Measurements from ENCODE around the gene EML3. TPM values are rescaled to one million over a fixed set of nuclear protein-coding genes. Genes with fewer than 3 reads are reported as not detected.

EML3 gene
- total and polyA plus RNA-seq, 2 of the 13 experiments (the other 11 are each of a cell fraction or from before 2014, with no cell fraction given): 10.6 to 12.3 TPM

DNA sequence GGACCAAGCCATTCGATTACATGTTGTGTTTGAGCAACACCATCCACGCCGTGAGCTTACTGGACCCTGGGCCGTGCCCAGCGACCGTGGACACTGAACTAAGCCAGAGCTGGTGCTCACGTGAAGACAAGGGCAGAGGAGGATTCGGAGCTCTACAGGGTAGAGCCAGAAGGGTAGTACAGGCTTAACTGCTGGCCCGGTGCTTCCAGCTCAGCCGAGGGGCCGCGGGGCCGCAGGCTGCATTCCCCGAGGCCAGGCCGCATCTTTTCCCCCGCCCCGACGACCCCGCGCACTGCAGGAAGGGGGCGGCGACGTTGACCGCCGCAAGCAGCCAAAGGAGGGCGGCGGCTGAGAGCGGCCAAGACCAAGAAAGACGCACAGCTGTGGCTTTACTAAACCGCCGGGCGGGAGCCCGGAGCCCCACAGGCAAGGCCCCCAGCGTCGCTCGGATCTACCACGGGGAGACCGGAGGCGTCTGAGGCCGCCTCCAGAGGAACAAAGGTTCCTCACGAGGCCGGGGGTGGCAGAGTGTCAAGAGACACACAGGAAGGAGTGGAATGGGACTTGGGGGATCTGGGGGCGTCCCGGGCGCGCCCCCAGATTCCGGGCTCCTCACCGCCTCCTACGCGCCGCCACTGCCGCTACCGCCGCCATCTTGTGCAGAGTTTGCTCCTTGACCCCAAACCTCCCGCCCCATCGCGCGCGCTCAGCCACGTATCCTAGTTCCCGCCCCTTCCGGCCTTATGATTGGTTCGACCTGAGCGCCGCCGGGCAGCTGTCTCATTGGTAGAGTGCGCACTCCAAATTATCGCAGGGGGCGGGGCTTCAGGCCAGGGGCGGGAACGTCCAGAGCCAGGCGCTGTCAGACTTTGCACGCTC is 33.6 kb upstream of the EML3 start, which contains the start of gene GANAB (continued):
- TF ChIP-seq, protein P1, sequence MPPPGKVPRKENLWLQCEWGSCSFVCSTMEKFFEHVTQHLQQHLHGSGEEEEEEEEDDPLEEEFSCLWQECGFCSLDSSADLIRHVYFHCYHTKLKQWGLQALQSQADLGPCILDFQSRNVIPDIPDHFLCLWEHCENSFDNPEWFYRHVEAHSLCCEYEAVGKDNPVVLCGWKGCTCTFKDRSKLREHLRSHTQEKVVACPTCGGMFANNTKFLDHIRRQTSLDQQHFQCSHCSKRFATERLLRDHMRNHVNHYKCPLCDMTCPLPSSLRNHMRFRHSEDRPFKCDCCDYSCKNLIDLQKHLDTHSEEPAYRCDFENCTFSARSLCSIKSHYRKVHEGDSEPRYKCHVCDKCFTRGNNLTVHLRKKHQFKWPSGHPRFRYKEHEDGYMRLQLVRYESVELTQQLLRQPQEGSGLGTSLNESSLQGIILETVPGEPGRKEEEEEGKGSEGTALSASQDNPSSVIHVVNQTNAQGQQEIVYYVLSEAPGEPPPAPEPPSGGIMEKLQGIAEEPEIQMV (CRISPR knock-in tag; IDR thresholded peaks at IDR 0.05; ENCODE audit: low read depth): 0 out of 2 replicates have a peak, but pooled peaks have one; percentile 22
- no peak for TF ChIP-seq SP1 (IDR thresholded peaks at IDR 0.05)
- TF ChIP-seq SP1 (CRISPR knock-in tag; IDR thresholded peaks at IDR 0.05): peak; percentile 73
- TF ChIP-seq YEATS4 (CRISPR knock-in tag; IDR thresholded peaks at IDR 0.05; ENCODE audit: borderline replicate concordance): peak; percentile 43; the same call in 1 of the 2 replicates
- TF ChIP-seq REXO4 (CRISPR knock-in tag; IDR thresholded peaks at IDR 0.05; ENCODE audit: borderline replicate concordance): 0 out of 2 replicates have a peak, but pooled peaks have one; percentile 62
- TF ChIP-seq MYC (CRISPR knock-in tag; IDR thresholded peaks at IDR 0.05; ENCODE audit: borderline replicate concordance): peak; percentile 45; the same call in 1 of the 2 replicates
- peak; percentile 31 for TF ChIP-seq XRCC5 (optimal IDR thresholded peaks at IDR 0.05; ENCODE audit: low read length)
- peak; percentile 75; the same call in 1 of the 2 replicates for TF ChIP-seq BORCS8-MEF2B (CRISPR knock-in tag; IDR thresholded peaks at IDR 0.05)
- TF ChIP-seq HDAC1 (CRISPR knock-in tag; IDR thresholded peaks at IDR 0.05): peak; percentile 77
- TF ChIP-seq SRY (CRISPR knock-in tag; IDR thresholded peaks at IDR 0.05): peak; percentile 89
- TF ChIP-seq SOX6 (IDR thresholded peaks at IDR 0.05): no peak
- 0 out of 2 replicates have a peak, but pooled peaks have one; percentile 9 for TF ChIP-seq SOX6 (CRISPR knock-in tag; IDR thresholded peaks at IDR 0.05)
- 0 out of 2 replicates have a peak, but pooled peaks have one; percentile 50 for TF ChIP-seq FIP1L1 (IDR thresholded peaks at IDR 0.05; ENCODE audit: borderline replicate concordance, insufficient read depth, low read depth, low read length)
- TF ChIP-seq ZFYVE20 (CRISPR knock-in tag; IDR thresholded peaks at IDR 0.05; ENCODE audit: borderline replicate concordance, low read depth): no peak
- TF ChIP-seq ZNF430 (CRISPR knock-in tag; IDR thresholded peaks at IDR 0.05): peak; percentile 56; the same call in 1 of the 2 replicates
- TF ChIP-seq ZSCAN21 (CRISPR knock-in tag; IDR thresholded peaks at IDR 0.05; ENCODE audit: borderline replicate concordance): no peak
- TF ChIP-seq ZNF781 (CRISPR knock-in tag; IDR thresholded peaks at IDR 0.05; ENCODE audit: borderline replicate concordance, not compliant biosample characterization): peak; percentile 41
- TF ChIP-seq SIX4 (CRISPR knock-in tag; IDR thresholded peaks at IDR 0.05): no peak
- TF ChIP-seq, protein P2, sequence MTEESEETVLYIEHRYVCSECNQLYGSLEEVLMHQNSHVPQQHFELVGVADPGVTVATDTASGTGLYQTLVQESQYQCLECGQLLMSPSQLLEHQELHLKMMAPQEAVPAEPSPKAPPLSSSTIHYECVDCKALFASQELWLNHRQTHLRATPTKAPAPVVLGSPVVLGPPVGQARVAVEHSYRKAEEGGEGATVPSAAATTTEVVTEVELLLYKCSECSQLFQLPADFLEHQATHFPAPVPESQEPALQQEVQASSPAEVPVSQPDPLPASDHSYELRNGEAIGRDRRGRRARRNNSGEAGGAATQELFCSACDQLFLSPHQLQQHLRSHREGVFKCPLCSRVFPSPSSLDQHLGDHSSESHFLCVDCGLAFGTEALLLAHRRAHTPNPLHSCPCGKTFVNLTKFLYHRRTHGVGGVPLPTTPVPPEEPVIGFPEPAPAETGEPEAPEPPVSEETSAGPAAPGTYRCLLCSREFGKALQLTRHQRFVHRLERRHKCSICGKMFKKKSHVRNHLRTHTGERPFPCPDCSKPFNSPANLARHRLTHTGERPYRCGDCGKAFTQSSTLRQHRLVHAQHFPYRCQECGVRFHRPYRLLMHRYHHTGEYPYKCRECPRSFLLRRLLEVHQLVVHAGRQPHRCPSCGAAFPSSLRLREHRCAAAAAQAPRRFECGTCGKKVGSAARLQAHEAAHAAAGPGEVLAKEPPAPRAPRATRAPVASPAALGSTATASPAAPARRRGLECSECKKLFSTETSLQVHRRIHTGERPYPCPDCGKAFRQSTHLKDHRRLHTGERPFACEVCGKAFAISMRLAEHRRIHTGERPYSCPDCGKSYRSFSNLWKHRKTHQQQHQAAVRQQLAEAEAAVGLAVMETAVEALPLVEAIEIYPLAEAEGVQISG (CRISPR knock-in tag; IDR thresholded peaks at IDR 0.05): peak; percentile 84
- peak; percentile 90 for TF ChIP-seq DMAP1 (CRISPR knock-in tag; IDR thresholded peaks at IDR 0.05)
- TF ChIP-seq, protein P3, sequence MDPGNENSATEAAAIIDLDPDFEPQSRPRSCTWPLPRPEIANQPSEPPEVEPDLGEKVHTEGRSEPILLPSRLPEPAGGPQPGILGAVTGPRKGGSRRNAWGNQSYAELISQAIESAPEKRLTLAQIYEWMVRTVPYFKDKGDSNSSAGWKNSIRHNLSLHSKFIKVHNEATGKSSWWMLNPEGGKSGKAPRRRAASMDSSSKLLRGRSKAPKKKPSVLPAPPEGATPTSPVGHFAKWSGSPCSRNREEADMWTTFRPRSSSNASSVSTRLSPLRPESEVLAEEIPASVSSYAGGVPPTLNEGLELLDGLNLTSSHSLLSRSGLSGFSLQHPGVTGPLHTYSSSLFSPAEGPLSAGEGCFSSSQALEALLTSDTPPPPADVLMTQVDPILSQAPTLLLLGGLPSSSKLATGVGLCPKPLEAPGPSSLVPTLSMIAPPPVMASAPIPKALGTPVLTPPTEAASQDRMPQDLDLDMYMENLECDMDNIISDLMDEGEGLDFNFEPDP (CRISPR knock-in tag; conservative IDR thresholded peaks at IDR 0.05): no peak

All from HepG2 (cell line).